ENCODE measurements around the gene DNAI1. TPM values are rescaled to one million over a fixed set of nuclear protein-coding genes. Genes with fewer than 3 reads are reported as not detected.

DNAI1 gene
- total RNA-seq (2021; fragmentation: NEBNext Ultra II Directional; extraction: Animal tissue kit (Norgen Biotek cat#: 25700)) = not detected
- long read RNA-seq = 0 reads

GRCh38 chr9:34458013-34458958 is at the start of gene DNAI1, which contains the start of gene FAM219A:
Gene DNAI1 (plus strand): TSS chr9:34458805. CDS start chr9:34459006, 201 bp downstream.
Gene FAM219A (minus strand): TSS chr9:34458570. CDS start chr9:34458263, 307 bp downstream.
- peak; percentile 98 for DNase-seq
- peaks cover 8% of the 10 kb centered on the region; the same call in 1 of the 2 replicates for H3K36me3 Mint-ChIP-seq (ENCODE audit: low read depth)
- H3K27me3 Mint-ChIP-seq (ENCODE audit: insufficient read depth) = peaks cover 9% of the 10 kb centered on the region
- TF ChIP-seq CTCF (IDR thresholded peaks at IDR 0.05) = no peak
- H3K27ac Mint-ChIP-seq = peak within 1 kb of the TSS; percentile 95
- no peaks in the 10 kb centered on the region for H3K9me3 Mint-ChIP-seq
- peak within 1 kb of the TSS; percentile 100 for H3K4me3 Mint-ChIP-seq
- H3K4me1 Mint-ChIP-seq (ENCODE audit: low read depth) = peaks cover 51% of the 10 kb centered on the region

GRCh38 chr9:34409154-34409553 is 49.5 kb upstream of the DNAI1 start:
- no peak for TF ChIP-seq CTCF (IDR thresholded peaks at IDR 0.05)
- H3K4me3 Mint-ChIP-seq = no peak overlapping the region
- H3K27me3 Mint-ChIP-seq (ENCODE audit: insufficient read depth) = peaks cover 1% of the 10 kb centered on the region
- no peak for DNase-seq
- H3K4me1 Mint-ChIP-seq (ENCODE audit: low read depth) = peaks cover 12% of the 10 kb centered on the region
- H3K9me3 Mint-ChIP-seq = no peaks in the 10 kb centered on the region
- H3K36me3 Mint-ChIP-seq (ENCODE audit: low read depth) = peaks cover under 1% of the 10 kb centered on the region
- H3K27ac Mint-ChIP-seq = no peak overlapping the region

GRCh38 chr9:34412336-34412735 is 46.3 kb upstream of the DNAI1 start:
- no peaks in the 10 kb centered on the region for H3K9me3 Mint-ChIP-seq
- no peak overlapping the region for H3K27ac Mint-ChIP-seq
- peaks cover 3% of the 10 kb centered on the region; the same call in 1 of the 2 replicates for H3K27me3 Mint-ChIP-seq (ENCODE audit: insufficient read depth)
- no peak for DNase-seq
- H3K4me1 Mint-ChIP-seq (ENCODE audit: low read depth) = no peaks in the 10 kb centered on the region
- no peak overlapping the region for H3K4me3 Mint-ChIP-seq
- TF ChIP-seq CTCF (IDR thresholded peaks at IDR 0.05) = no peak
- no peaks in the 10 kb centered on the region for H3K36me3 Mint-ChIP-seq (ENCODE audit: low read depth)

- Mint-ChIP-seq H3K27me3 (ENCODE audit: insufficient read depth) (peaks cover 3% of the 10 kb centered on the region; the same call in 1 of the 2 replicates), H3K4me1 (ENCODE audit: low read depth) (no peaks in the 10 kb centered on the region), H3K4me3 (no peak overlapping the region), H3K27ac (no peak overlapping the region), H3K9me3 (no peaks in the 10 kb centered on the region), H3K36me3 (ENCODE audit: low read depth) (no peaks in the 10 kb centered on the region)
- peak; percentile 36 for DNase-seq
- no peak for TF ChIP-seq CTCF (IDR thresholded peaks at IDR 0.05)
Measured at GRCh38 chr9:34413231-34413852, 45.3 kb upstream of the DNAI1 start.

GRCh38 chr9:34417734-34418133 is 40.9 kb upstream of the DNAI1 start:
- TF ChIP-seq CTCF (IDR thresholded peaks at IDR 0.05) = no peak
- H3K4me1 Mint-ChIP-seq (ENCODE audit: low read depth) = no peaks in the 10 kb centered on the region
- peaks cover 2% of the 10 kb centered on the region; the same call in 1 of the 2 replicates for H3K27me3 Mint-ChIP-seq (ENCODE audit: insufficient read depth)
- no peak overlapping the region for H3K27ac Mint-ChIP-seq
- H3K9me3 Mint-ChIP-seq = no peaks in the 10 kb centered on the region
- H3K36me3 Mint-ChIP-seq (ENCODE audit: low read depth) = no peaks in the 10 kb centered on the region
- H3K4me3 Mint-ChIP-seq = no peak overlapping the region
- no peak for DNase-seq

Measured in HFFc6 (cell line).